ENCODE measurements around the gene TBX10.
"Not testable (repeated sequence)": the region's sequence is repeated elsewhere in the genome, so short reads cannot be mapped to it uniquely, and the experiment has no call there.

Gene TBX10

DNA sequence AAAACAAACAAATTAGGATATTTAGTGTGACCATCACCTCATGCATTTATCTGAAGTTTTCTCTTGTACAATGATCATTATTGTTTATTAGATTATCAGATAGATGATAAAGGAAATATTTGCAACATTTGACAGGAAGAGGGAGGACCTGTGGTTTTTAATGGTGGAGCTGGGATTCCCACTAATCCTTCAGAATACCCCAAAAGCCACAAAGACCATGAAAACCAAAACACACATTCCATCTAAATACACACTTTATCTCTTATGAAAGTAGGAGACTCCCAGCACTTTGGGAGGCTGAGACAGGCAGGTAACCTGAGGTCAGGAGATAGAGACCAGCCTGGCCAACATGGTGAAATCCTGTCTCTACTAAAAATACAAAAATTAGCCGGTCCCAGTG is 40.4 kb downstream of the TBX10 start:
- no peak for DNase-seq (ENCODE audit: low spot score)

DNA sequence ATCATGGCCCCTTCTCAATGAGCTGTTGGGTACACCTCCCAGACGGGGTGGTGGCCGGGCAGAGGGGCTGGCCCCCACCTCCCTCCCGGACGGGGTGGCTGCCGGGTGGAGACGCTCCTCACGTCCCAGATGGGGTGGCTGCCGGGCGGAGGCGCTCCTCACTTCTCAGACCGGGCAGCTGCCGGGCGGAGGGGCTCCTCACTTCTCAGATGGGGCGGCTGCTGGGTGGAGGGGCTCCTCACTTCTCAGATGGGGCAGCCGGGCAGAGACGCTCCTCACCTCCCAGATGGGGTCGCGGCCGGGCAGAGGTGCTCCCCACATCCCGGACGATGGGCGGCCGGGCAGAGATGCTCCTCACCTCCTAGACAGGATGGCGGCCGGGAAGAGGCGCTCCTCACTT is 41.6 kb downstream of the TBX10 start:
- not testable (repeated sequence) for DNase-seq (ENCODE audit: low spot score)

DNA sequence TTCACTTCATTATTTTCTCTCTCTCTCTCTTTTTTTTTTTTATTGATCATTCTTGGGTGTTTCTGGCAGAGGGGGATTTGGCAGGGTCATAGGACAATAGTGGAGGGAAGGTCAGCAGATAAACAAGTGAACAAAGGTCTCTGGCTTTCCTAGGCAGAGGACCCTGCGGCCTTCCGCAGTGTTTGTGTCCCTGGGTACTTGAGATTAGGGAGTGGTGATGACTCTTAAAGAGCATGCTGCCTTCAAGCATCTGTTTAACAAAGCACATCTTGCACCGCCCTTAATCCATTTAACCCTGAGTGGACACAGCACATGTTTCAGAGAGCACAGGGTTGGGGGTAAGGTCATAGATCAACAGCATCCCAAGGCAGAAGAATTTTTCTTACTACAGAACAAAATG is 42.1 kb downstream of the TBX10 start:
- DNase-seq (ENCODE audit: low spot score): not testable (repeated sequence)

- no peak for DNase-seq (ENCODE audit: low spot score)
Observed at GRCh38 chr11:67596753-67597300, 42.7 kb downstream of the TBX10 start.

DNA sequence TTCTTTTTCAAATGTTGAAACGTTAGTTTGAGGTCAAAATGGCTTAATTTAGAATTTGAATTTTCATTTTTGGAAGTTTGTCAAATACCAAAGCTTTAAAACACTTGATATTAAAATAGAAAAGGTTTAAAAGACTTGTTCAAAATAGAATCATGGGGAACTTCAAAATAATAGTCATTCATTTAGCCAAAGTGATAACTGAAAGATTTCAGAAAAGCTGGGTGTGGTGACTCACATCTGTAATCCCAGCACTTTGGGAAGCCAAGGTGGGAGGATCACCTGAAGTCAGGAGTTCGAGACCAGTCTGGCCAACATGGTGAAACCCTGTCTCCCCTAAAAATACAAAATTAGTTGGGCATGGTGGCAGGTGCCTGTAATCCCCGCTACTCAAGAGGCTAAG is 45.1 kb downstream of the TBX10 start:
- no peak for DNase-seq (ENCODE audit: low spot score)

- no peak for DNase-seq (ENCODE audit: low spot score)
Observed at GRCh38 chr11:67593565-67593905, 46.0 kb downstream of the TBX10 start.

- DNase-seq (ENCODE audit: low spot score): no peak
Observed at GRCh38 chr11:67592880-67593564, 46.5 kb downstream of the TBX10 start.

DNA sequence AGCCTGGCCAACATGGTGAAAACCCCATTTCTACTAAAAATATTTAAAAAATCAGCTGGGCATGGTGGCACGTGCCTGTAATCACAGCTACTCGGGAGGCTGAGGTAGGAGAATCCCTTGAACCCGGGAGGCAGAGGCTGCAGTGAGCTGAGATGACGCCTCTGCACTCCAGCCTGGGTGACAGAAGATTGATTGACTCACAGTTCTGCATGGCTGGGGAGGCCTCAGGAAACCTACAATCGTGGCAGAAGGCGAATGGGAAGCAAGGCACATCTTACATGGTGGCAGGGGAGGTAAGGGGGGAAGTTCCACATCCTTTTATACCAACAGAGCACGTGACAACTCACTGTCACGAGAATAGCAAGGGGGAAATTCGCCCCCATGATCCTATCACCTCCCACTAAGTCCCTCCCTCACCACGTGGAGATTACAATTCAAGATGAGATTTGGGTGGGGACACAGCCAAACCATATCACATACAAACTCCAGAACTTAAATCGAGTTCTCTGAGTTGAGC is 50.6 kb downstream of the TBX10 start:
- DNase-seq (ENCODE audit: low spot score): not testable (repeated sequence)

DNA sequence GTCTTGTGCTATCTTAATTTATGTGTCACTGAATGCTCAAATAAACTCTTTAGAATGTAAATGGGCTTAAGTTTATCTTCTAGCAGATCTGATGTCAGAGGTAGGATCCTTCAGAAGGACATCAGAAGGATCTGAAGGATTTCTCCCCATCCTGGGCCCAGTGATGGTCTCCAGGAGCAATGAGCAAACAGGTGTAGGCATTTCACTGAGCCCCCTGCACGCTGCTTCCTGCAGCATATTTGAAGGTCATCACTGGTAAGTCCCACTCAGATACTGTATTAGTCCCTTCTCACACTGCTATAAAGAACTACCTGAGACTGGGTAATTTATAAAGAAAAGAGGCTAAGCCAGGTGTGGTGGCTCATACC is 51.4 kb downstream of the TBX10 start:
- DNase-seq (ENCODE audit: low spot score): no peak

- DNase-seq (ENCODE audit: low spot score): no peak
Observed at GRCh38 chr11:67586568-67587250, 52.9 kb downstream of the TBX10 start.

- no peak for DNase-seq (ENCODE audit: low spot score)
Observed at GRCh38 chr11:67585911-67586310, 53.7 kb downstream of the TBX10 start.

DNA sequence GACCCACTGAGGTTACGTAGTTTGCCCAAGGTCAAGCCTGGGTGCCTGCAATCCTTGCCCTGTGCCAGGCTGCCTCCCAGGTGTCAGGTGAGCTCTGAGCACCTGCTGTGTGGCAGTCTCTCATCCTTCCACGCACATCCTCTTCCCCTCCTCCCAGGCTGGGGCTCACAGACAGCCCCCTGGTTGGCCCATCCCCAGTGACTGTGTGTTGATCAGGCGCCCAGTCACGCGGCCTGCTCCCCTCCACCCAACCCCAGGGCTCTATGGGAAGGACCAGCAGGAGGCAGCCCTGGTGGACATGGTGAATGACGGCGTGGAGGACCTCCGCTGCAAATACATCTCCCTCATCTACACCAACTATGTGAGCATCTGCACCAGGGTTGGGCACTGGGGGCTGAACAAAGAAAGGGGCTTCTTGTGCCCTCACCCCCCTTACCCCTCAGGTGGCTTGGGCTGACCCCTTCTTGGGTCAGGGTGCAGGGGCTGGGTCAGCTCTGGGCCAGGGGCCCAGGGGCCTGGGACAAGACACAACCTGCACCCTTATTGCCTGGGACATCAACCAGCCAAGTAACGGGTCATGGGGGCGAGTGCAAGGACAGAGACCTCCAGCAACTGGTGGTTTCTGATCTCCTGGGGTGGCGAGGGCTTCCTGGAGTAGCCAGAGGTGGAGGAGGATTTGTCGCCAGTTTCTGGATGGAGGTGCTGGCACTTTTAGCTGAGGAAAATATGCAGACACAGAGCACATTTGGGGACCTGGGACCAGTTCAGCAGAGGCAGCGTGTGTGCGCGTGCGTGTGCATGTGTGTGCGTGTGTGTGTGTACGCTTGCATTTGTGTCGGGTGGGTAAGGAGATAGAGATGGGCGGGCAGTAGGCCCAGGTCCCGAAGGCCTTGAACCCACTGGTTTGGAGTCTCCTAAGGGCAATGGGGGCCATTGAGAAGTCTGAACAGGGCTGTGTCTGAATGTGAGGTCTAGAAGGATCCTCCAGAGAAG is 54.4 kb downstream of the TBX10 start:
- DNase-seq (ENCODE audit: low spot score): no peak

- no peak for DNase-seq (ENCODE audit: low spot score)
Observed at GRCh38 chr11:67584205-67584880, 55.2 kb downstream of the TBX10 start.

- DNase-seq (ENCODE audit: low spot score): peak; percentile 76
Observed at GRCh38 chr11:67583247-67584204, 56.0 kb downstream of the TBX10 start, which contains the start of gene GSTP1. Gene GSTP1 (plus strand): TSS chr11:67583812. CDS start chr11:67583844, 32 bp downstream.

GRCh38 chr11:67582011-67582410 is 57.6 kb downstream of the TBX10 start:
- DNase-seq (ENCODE audit: low spot score): no peak

DNA sequence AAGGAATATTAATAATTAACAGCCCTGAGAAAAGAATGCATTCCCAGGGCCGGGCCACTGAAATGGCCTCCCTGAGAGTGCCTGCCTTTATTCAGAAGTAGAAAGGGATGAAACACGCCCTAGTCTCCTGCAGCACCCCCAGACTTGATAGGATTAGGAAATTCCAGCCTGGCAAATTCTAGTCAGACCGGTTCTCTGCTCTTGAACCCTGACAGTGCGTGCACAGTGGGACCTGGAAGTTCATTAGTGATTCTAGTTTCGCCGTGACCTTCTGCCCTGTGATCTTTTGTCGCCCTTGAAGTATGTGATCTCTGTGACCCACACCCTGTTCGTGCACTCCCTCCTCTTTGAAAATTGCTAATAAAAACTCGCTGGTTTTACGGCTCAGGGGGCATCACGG is 58.1 kb downstream of the TBX10 start:
- no peak for DNase-seq (ENCODE audit: low spot score)

All from CD4-positive, alpha-beta T cell treated with Interleukin-2 at 100 ng/mL for 4 hours (primary cell).